Stimulated activated effector memory CD8-positive, alpha-beta T cell treated with anti-CD3 and anti-CD28 coated beads, Interleukin-12 subunit alpha, Interleukin-12 subunit beta, amount 100 ng/mL, for 72 hours (primary cell): Measurements from ENCODE around the gene NOL6.
"Not testable (repeated sequence)": the region's sequence is repeated elsewhere in the genome, so short reads cannot be mapped to it uniquely, and the experiment has no call there.

ENCODE experiments used
- ATAC-seq: fragments of 150-1000 bp; cut with Tn5 transposase; 2 replicates; pipeline ENCODE4 v1.10.0; 2021
- DNase-seq, 2 donors: peaks; one replicate each; pipeline ENCODE4 v3.0.0; 2021 to 2022; ENCODE audit warnings: low spot score in 2 of 2
- H3K27ac Mint-ChIP-seq: one replicate; pipeline ENCODE4 v1.8.0; 2022; ENCODE audit warnings: mild to moderate bottlenecking, mixed read lengths
- H3K36me3 Mint-ChIP-seq: one replicate; pipeline ENCODE4 v1.8.0; 2022; ENCODE audit warnings: mild to moderate bottlenecking, mixed read lengths
- H3K4me1 Mint-ChIP-seq: one replicate; pipeline ENCODE4 v1.8.0; 2022; ENCODE audit warnings: mixed read lengths
- H3K4me3 Mint-ChIP-seq: one replicate; pipeline ENCODE4 v1.8.0; 2022; ENCODE audit warnings: mild to moderate bottlenecking, mixed read lengths
- H3K9me3 Mint-ChIP-seq: one replicate; pipeline ENCODE4 v1.8.0; 2022; ENCODE audit warnings: mixed read lengths

NOL6 gene

GRCh38 chr9:33473643-33474352, at the start of gene NOL6:
Gene NOL6, minus strand, starts transcription at chr9:33473924. Its CDS starts 82 bp downstream, at chr9:33473842.
- peaks cover 50% of the 10 kb centered on the region for H3K36me3 Mint-ChIP-seq
- H3K27ac Mint-ChIP-seq: peak within 1 kb of the TSS; percentile 95
- H3K4me3 Mint-ChIP-seq: peak within 1 kb of the TSS; percentile 89
- DNase-seq: peak; percentile 89 to 98
- H3K4me1 Mint-ChIP-seq: peaks cover 22% of the 10 kb centered on the region
- no peaks in the 10 kb centered on the region for H3K9me3 Mint-ChIP-seq
- peak; percentile 98 for ATAC-seq

- not testable (repeated sequence) for ATAC-seq, H3K9me3 Mint-ChIP-seq, H3K4me3 Mint-ChIP-seq, DNase-seq, H3K27ac Mint-ChIP-seq, H3K36me3 Mint-ChIP-seq, H3K4me1 Mint-ChIP-seq
These were observed 48.1 kb upstream of the NOL6 start for GRCh38 chr9:33521861-33522260.

DNA sequence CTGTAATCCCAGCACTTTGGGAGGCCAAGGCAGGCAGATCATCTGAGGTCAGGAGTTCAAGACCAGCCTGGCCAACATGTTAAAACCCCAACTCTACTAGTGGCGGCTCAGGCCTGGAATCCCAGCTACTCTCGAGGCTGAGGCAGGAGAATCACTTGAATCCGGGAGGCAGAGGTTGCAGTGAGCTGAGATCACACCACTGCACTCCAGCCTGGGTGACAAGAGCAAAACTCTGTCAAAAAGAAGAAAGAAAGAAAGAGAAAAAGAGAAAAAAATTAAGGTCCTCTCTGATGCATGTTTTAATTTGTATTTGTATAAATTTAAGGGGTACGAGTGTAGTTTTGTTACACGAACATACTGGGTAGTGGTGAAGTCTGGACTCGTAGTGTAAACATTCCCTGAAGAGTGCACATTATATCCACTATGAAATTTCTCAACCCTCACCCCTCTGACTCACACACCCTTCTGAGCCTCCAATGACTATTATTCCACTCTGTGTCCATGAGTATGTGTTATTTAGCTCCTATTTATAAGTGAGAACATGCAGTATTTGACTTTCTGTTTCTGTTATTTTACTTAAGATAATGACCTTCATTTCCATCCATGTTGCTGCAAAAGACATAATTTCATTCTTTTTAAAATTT, 44.3 kb upstream of the NOL6 start:
- H3K27ac Mint-ChIP-seq, DNase-seq, H3K4me1 Mint-ChIP-seq, ATAC-seq, H3K4me3 Mint-ChIP-seq, H3K36me3 Mint-ChIP-seq, H3K9me3 Mint-ChIP-seq: not testable (repeated sequence)

GRCh38 chr9:33517373-33517772, 43.6 kb upstream of the NOL6 start:
- Mint-ChIP-seq H3K36me3 (no peaks in the 10 kb centered on the region), H3K27ac (no peak overlapping the region)

GRCh38 chr9:33516397-33516796, 42.7 kb upstream of the NOL6 start:
- not testable (repeated sequence) for H3K4me1 Mint-ChIP-seq, H3K36me3 Mint-ChIP-seq, ATAC-seq, DNase-seq, H3K4me3 Mint-ChIP-seq, H3K27ac Mint-ChIP-seq, H3K9me3 Mint-ChIP-seq

More at GRCh38 chr9:33517373-33517772, 43.6 kb upstream of the NOL6 start:
- DNase-seq (no peak), ATAC-seq (no peak)
- H3K4me1 Mint-ChIP-seq: no peaks in the 10 kb centered on the region
- no peaks in the 10 kb centered on the region for H3K9me3 Mint-ChIP-seq
- H3K4me3 Mint-ChIP-seq: no peak overlapping the region

GRCh38 chr9:33515342-33515995, 41.7 kb upstream of the NOL6 start:
- H3K4me3 Mint-ChIP-seq, H3K27ac Mint-ChIP-seq, H3K36me3 Mint-ChIP-seq, H3K9me3 Mint-ChIP-seq, ATAC-seq, H3K4me1 Mint-ChIP-seq, DNase-seq: not testable (repeated sequence)

DNA sequence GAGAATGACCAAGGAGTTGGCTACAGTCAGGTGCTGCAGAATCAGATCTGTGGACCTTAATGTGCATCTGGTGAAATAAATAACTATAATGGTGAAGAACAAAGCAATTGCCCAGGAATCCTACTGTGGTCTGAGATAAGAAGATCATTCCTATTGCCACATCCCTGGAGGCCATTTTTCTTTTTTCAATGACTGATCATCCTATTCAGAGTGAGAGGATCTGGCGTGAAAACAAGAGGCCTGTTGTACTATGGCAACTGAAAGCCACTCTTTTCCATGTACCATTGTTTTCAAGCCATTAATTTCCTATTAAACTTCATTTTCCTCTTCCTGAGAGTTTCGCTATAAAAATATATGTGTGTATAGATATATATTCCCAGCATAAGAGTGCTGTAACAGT, 38.8 kb upstream of the NOL6 start:
- ATAC-seq, H3K9me3 Mint-ChIP-seq, H3K4me1 Mint-ChIP-seq, H3K36me3 Mint-ChIP-seq, H3K27ac Mint-ChIP-seq, H3K4me3 Mint-ChIP-seq, DNase-seq: not testable (repeated sequence)

GRCh38 chr9:33511184-33511517, 37.4 kb upstream of the NOL6 start:
- not testable (repeated sequence) for H3K4me1 Mint-ChIP-seq, ATAC-seq, H3K36me3 Mint-ChIP-seq, DNase-seq, H3K9me3 Mint-ChIP-seq
- Mint-ChIP-seq H3K27ac (peak overlapping the region; percentile 95), H3K4me3 (peak overlapping the region; percentile 89)

DNA sequence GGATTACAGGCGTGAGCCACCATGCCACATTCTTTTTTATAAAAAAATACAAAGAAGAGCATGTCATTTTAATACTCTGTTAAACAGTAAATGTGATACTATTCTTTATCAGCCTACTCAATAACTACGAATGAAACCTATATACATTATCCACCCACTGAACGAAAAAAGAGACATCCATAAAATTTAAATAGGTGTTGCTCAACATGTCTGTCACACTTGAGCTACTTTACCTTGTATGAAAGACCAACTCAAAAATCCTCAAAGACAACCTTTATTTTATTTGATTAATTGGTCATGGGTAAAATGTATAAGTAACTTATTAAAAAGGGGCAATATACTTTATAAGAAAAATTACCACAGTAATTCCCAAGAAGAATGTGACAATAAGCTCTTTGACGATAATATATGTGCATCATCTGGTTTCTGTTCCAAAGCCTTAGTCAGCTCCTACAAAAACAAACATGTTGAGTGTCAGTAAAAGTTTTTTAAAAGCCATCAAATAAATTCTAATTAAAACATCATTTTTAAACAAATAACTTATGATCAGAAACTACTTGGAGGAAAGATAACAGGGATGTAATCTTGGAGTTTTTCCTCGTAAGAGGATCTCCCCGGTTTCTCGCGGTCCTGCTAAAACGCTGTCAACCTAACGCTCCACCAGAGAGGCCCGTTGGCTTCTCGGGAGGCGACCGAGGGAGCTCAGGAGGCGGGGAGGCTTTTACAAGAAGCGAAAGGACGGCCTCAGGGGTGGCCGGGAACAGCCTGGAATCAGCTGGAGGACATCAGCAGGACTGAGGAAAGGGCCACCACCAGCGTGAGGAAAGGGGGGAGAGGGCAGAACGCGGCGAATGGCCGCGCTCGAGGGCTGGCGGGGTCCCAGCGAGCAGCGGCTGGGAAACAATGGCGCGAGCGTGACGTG, 36.8 kb upstream of the NOL6 start:
- Mint-ChIP-seq H3K4me3 (peak overlapping the region; percentile 89), H3K4me1 (no peaks in the 10 kb centered on the region), H3K9me3 (no peaks in the 10 kb centered on the region), H3K27ac (peak overlapping the region; percentile 95), H3K36me3 (peaks cover 4% of the 10 kb centered on the region)
- DNase-seq (peak; percentile 30 to 74), ATAC-seq (peak; percentile 86)

DNA sequence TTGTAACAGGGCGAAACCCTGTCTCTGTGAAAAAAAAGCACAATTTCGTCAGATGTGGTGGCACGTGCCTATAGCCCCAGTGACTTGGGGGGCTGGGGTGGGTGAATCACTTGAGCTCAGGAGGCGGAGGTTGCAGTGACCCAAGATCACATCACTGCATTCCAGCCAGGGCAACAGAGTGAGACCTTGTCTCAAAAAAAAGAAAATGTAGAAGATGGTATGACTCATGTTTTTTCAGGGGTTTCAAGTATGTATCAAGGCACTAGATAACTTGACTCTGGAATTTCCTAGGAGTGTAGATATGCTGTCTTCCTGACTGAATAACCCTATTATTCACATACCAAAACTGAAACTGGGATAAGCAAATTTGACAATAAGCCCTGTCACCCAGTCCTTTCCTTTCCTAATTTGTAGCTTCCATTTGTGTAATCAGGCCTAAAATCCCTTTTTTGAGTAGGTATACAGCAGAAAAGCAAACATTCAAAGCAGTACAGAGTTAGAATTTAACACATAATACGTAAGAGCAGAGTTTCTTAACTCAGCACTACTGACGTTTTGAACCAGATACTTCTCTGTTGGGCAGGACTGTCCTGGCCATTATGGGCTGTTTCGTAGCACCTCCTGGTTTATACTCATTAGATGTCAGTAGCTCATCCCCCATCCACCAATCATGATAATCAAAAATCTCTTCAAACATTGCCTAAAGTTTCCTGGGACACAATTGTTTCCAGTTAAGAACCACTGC, 33.1 kb upstream of the NOL6 start:
- Mint-ChIP-seq H3K9me3 (no peaks in the 10 kb centered on the region), H3K27ac (peak overlapping the region; percentile 40), H3K36me3 (peaks cover 4% of the 10 kb centered on the region), H3K4me1 (no peaks in the 10 kb centered on the region), H3K4me3 (no peak overlapping the region)
- ATAC-seq (peak; percentile 42), DNase-seq (no peak)

GRCh38 chr9:33498387-33498786, 24.7 kb upstream of the NOL6 start:
- H3K4me3 Mint-ChIP-seq: no peak overlapping the region
- no peaks in the 10 kb centered on the region for H3K4me1 Mint-ChIP-seq
- H3K27ac Mint-ChIP-seq: no peak overlapping the region
- ATAC-seq (no peak), DNase-seq (no peak)
- no peaks in the 10 kb centered on the region for H3K9me3 Mint-ChIP-seq
- no peaks in the 10 kb centered on the region for H3K36me3 Mint-ChIP-seq

DNA sequence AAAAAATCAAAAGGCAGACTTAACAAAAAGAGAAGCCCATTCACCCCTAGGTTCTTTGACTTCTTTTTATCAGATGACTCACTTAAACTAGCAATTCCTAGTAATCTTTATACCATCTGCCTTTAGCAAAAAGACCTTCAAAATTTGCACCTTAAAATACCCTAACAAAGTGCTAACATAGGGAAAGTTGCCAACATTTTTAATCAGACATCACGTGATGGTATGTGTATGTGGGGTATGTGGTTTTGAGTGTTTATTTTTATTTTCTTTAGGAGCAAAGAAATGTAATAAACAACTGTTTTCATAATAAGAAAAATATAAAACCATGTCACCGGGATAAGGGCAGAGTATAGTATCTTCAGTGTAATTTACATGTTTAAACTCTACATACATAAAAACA, 20.1 kb upstream of the NOL6 start:
- H3K9me3 Mint-ChIP-seq: not testable (repeated sequence)

GRCh38 chr9:33489066-33489465, 15.3 kb upstream of the NOL6 start:
- no peak overlapping the region for H3K4me3 Mint-ChIP-seq
- no peak for ATAC-seq
- no peaks in the 10 kb centered on the region for H3K9me3 Mint-ChIP-seq
- DNase-seq: no peak
- H3K4me1 Mint-ChIP-seq: no peaks in the 10 kb centered on the region
- H3K27ac Mint-ChIP-seq: no peak overlapping the region
- H3K36me3 Mint-ChIP-seq: no peaks in the 10 kb centered on the region

More for the DNA sequence above, 20.1 kb upstream of the NOL6 start:
- H3K36me3 Mint-ChIP-seq, H3K27ac Mint-ChIP-seq, DNase-seq, ATAC-seq, H3K4me3 Mint-ChIP-seq, H3K4me1 Mint-ChIP-seq: not testable (repeated sequence)

GRCh38 chr9:33485312-33485711, 11.6 kb upstream of the NOL6 start:
- not testable (repeated sequence) for H3K9me3 Mint-ChIP-seq, H3K27ac Mint-ChIP-seq, H3K36me3 Mint-ChIP-seq, H3K4me1 Mint-ChIP-seq, DNase-seq, H3K4me3 Mint-ChIP-seq, ATAC-seq
